ENCODE measurements around the gene TSPAN18. TPM values are rescaled to one million over a fixed set of nuclear protein-coding genes. Genes with fewer than 3 reads are reported as not detected.

TSPAN18 gene
- total and polyA plus RNA-seq, 11 donors = 40.0 to 151 (median 74.9) TPM

GRCh38 chr11:44931466-44931865, 204.7 kb downstream of the TSPAN18 start:
- Histone ChIP-seq H3K36me3 (peaks cover 0 to 37% (median 11%) of the 10 kb centered on the region in 9 donors), H3K9me3 (no peaks in the 10 kb centered on the region), H3K4me1 (peaks cover 0 to 15% (median 0%) of the 10 kb centered on the region in 12 donors), H3K27me3 (no peaks in the 10 kb centered on the region), H3K27ac (no peak overlapping the region), H3K4me3 (no peak overlapping the region)
- intact Hi-C loops (cut with DNase I) = loop anchor here in 8 of 10 donors (5.0 to 10.0 kb wide), 5 partner anchors 57 to 403 kb away; partner anchors contain the start of gene SYT13 (in 1 of the 8)
- ATAC-seq (no peak), DNase-seq (no peak)
- WGBS, 4 donors = 91 to 97% (median 92%) methylated on average over 3 of the region's 3 CpGs
- TF ChIP-seq POLR2A (IDR thresholded peaks at IDR 0.05) = no peak
- no peak for TF ChIP-seq CTCF (IDR thresholded peaks at IDR 0.05)

- TF ChIP-seq POLR2A (IDR thresholded peaks at IDR 0.05) (no peak), CTCF (IDR thresholded peaks at IDR 0.05) (no peak)
- ATAC-seq = no peak
- DNase-seq = no peak
- no peaks in the 10 kb centered on the region for H3K27me3 ChIP-seq
- H3K4me3 ChIP-seq = no peak overlapping the region
- 79 to 94% (median 85%) methylated on average over 2 of the region's 2 CpGs for WGBS, 4 donors
- peaks cover 0 to 31% (median 8%) of the 10 kb centered on the region in 9 donors for H3K36me3 ChIP-seq
- no peak overlapping the region for H3K27ac ChIP-seq
- intact Hi-C loops (cut with DNase I) = loop anchor here in 8 of 10 donors (5.0 to 10.0 kb wide), 5 partner anchors 59 to 401 kb away; partner anchors contain the start of gene SYT13 (in 1 of the 8)
- H3K4me1 ChIP-seq = peaks cover 0 to 24% (median 10%) of the 10 kb centered on the region in 12 donors
- H3K9me3 ChIP-seq = no peaks in the 10 kb centered on the region
These were observed 207.3 kb downstream of the TSPAN18 start for GRCh38 chr11:44934110-44934509.

DNA sequence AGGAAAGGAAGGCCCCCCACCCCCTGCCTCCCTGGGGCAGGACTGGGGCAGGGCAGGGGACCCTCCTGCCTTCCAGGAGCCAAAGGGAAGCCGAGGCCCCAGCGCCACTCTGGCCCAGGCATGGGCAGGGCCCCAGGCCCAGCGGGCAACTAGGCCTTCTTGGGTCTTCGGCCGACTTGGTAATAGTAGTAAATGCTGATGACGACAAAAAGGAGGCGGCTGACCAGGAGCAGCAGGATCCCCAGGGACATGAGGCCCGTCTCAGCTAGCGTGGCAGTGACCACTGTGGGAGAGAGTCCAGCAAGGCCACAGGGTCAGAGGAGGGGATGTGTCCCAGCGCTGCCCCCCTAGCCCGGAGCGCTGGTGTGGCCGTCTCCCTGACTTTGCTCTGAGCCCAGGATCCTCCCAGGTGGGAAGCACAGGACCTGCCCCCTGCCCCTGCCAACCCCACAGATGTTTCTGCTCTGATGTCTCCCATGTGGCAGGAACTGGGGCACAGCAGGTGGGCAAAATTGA, 208.0 kb downstream of the TSPAN18 start:
- TF ChIP-seq CTCF (IDR thresholded peaks at IDR 0.05) (no peak), POLR2A (IDR thresholded peaks at IDR 0.05) (no peak)
- WGBS, 4 donors = 82 to 89% (median 86%) methylated on average over 11 to 13 of the region's 13 CpGs
- no peak for ATAC-seq
- Histone ChIP-seq H3K27me3 (no peaks in the 10 kb centered on the region), H3K4me3 (no peak overlapping the region), H3K9me3 (no peaks in the 10 kb centered on the region), H3K27ac (no peak overlapping the region), H3K4me1 (peaks cover 0 to 31% (median 15%) of the 10 kb centered on the region in 12 donors), H3K36me3 (peaks cover 0 to 28% (median 5%) of the 10 kb centered on the region in 9 donors)
- no peak for DNase-seq
- intact Hi-C loops (cut with DNase I) = loop anchor here in 9 of 10 donors (5.0 to 10.0 kb wide), 7 partner anchors 60 to 400 kb away; partner anchors contain the start of gene SYT13 (in 1 of the 9)

DNA sequence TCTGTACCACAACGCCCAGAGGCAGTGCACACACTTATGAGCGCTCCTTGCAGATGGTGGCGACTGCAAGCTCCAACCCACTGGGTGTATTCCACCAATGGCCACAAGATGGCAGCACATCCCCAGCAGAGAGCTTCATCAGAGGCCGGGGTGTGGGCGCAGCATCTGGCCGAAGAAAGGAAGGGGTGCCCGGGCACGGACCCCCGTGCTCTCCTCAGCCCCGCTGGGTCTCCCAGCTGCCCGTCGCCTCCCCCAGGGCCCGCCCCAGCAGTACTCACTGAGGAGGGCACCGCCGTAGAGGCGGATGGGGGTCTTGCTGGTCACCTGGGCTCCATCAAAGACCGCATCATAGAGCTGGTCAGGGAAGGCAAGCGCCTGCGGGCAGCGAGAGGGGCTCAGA, 209.8 kb downstream of the TSPAN18 start:
- WGBS, 4 donors = 17 to 35% (median 29%) methylated on average over 2 to 20 of the region's 20 CpGs

More for the DNA sequence above, 209.8 kb downstream of the TSPAN18 start:
- TF ChIP-seq POLR2A (IDR thresholded peaks at IDR 0.05) (no peak), CTCF (IDR thresholded peaks at IDR 0.05) (peak in 11 of 12 donors; percentile 89 to 98 (median 96))
- intact Hi-C loops (cut with DNase I) = loop anchor here (1.0 to 10.0 kb wide), 10 partner anchors 62 to 398 kb away; no protein-coding TSS in a partner anchor
- Histone ChIP-seq H3K4me3 (no peak overlapping the region), H3K9me3 (no peaks in the 10 kb centered on the region), H3K27me3 (no peaks in the 10 kb centered on the region), H3K27ac (no peak overlapping the region), H3K4me1 (peaks cover 3 to 49% (median 32%) of the 10 kb centered on the region in 12 donors), H3K36me3 (peaks cover 0 to 21% (median 4%) of the 10 kb centered on the region in 9 donors)
- DNase-seq (peak; percentile 69 to 90 (median 82)), ATAC-seq (peak; percentile 36 to 62 (median 59))
